Endothelial cell of umbilical vein (primary cell): Measurements from ENCODE around the gene STOM. TPM values are rescaled to one million over a fixed set of nuclear protein-coding genes. Genes with fewer than 3 reads are reported as not detected.

Experiments used
- BruUV-seq: library from RNA; stranded (reverse); fragments of 400-500 nt; replicated peaks from 2 replicates; lab custom pipeline; 2021; lab: Mats Ljungman, UMichigan
- CTCF ChIA-PET: fragments of 300-600, 350-600 bp; sonication (Branson Sonifier 250); formaldehyde crosslinking; loops from one replicate; lab custom pipeline; 2021; ENCODE audit warnings: antibody characterized with exemption, inconsistent platforms; lab: Charles Lee
- POLR2A ChIA-PET: fragments of 300-600, 350-600 bp; sonication (Branson Sonifier 250); formaldehyde crosslinking; loops from one replicate; lab custom pipeline; 2021; ENCODE audit warnings: antibody characterized with exemption, inconsistent platforms; lab: Charles Lee
- DNase-seq: peaks from one replicate; pipeline ENCODE4 v3.0.0-alpha.2; 2011; ENCODE audit warnings: low read depth, low spot score
- FAIRE-seq: peaks from 2 replicates; lab custom pipeline; 2011; peaks lifted over from hg19 to GRCh38; lab: Jason Lieb, UNC
- H2AFZ ChIP-seq: 2 replicates; pipeline ENCODE4 v1.6.0; 2012; ENCODE audit warnings: low read depth, low read length, control low read depth, inconsistent platforms
- H3K27ac ChIP-seq: 2 replicates; pipeline ENCODE4 v1.5.1; 2011; ENCODE audit warnings: low read depth, mild to moderate bottlenecking, control low read depth, low read length, moderate library complexity; ENCODE audit not compliant: insufficient read depth
- H3K27me3 ChIP-seq, 2 experiments: 2 replicates each; pipeline versions ENCODE4 v1.6.0 to v1.6.1; 2011; ENCODE audit warnings: low read length in 2 of 2, mixed read lengths in 1 of 2; ENCODE audit not compliant: control insufficient read depth in 2 of 2, insufficient read depth in 2 of 2
- H3K36me3 ChIP-seq, 2 experiments: 2 replicates in 1 of 2; 3 replicates in 1 of 2; pipeline ENCODE4 v1.5.1; 2011; ENCODE audit warnings: low read length in 2 of 2, mild to moderate bottlenecking in 1 of 2, moderate library complexity in 1 of 2; ENCODE audit not compliant: control insufficient read depth in 2 of 2, insufficient read depth in 2 of 2; ENCODE audit errors: extremely low read depth in 1 of 2
- H3K4me1 ChIP-seq: 3 replicates; pipeline ENCODE4 v1.5.1; 2011; ENCODE audit warnings: mild to moderate bottlenecking, low read length; ENCODE audit not compliant: control insufficient read depth, insufficient read depth; ENCODE audit errors: extremely low read depth
- H3K4me2 ChIP-seq: 2 replicates; pipeline ENCODE4 v1.6.1; 2011; ENCODE audit warnings: low read length, control low read depth, mixed read lengths; ENCODE audit not compliant: insufficient read depth
- H3K4me3 ChIP-seq, 3 experiments: fragments of 200-600 bp in 1 of 3; sonication (generic), shearing (Covaris generic) in 1 of 3; replicated peaks in 1 of 3; 2 replicates each; pipeline ENCODE4 v1.5.1; 2011 to 2016; ENCODE audit warnings: control low read depth in 3 of 3, low read length in 3 of 3, mild to moderate bottlenecking in 2 of 3, inconsistent platforms in 1 of 3, low read depth in 1 of 3, moderate library complexity in 1 of 3; ENCODE audit not compliant: insufficient read depth in 1 of 3
- H3K79me2 ChIP-seq: 2 replicates; pipeline ENCODE4 v1.6.0; 2012; ENCODE audit warnings: low read length, inconsistent platforms; ENCODE audit not compliant: control insufficient read depth, insufficient read depth
- H3K9ac ChIP-seq: replicated peaks from 2 replicates; pipeline ENCODE3; 2011; ENCODE audit warnings: low read length, control low read depth; ENCODE audit not compliant: insufficient read depth; ENCODE audit errors: extremely low read depth
- H3K9me1 ChIP-seq: replicated peaks from 3 replicates; pipeline ENCODE4 v1.6.0; 2011; ENCODE audit warnings: mild to moderate bottlenecking, low read length; ENCODE audit not compliant: control insufficient read depth, insufficient read depth; ENCODE audit errors: extremely low read depth
- H3K9me3 ChIP-seq: replicated peaks from 2 replicates; pipeline ENCODE4 v1.5.1; 2012; ENCODE audit warnings: low read length, inconsistent platforms; ENCODE audit not compliant: control insufficient read depth, insufficient read depth
- H4K20me1 ChIP-seq: replicated peaks from 2 replicates; pipeline ENCODE3; 2011; ENCODE audit warnings: mild to moderate bottlenecking, low read length; ENCODE audit not compliant: control insufficient read depth, insufficient read depth; ENCODE audit errors: extremely low read depth
- EZH2 ChIP-seq: IDR thresholded peaks from 2 replicates; pipeline ENCODE4 v1.6.1; 2012; ENCODE audit warnings: borderline replicate concordance, low read depth, mild to moderate bottlenecking, moderate library complexity, low read length, inconsistent platforms; ENCODE audit not compliant: severe bottlenecking
- FOS ChIP-seq: IDR thresholded peaks from 2 replicates; pipeline ENCODE4 v1.6.1; 2011; ENCODE audit warnings: mild to moderate bottlenecking, low read length, moderate library complexity, borderline replicate concordance; ENCODE audit not compliant: insufficient read depth
- GATA2 ChIP-seq: IDR thresholded peaks from 2 replicates; pipeline ENCODE4 v1.7.0; 2011; ENCODE audit warnings: low read depth, mild to moderate bottlenecking, moderate library complexity, mixed read lengths, low read length; ENCODE audit not compliant: insufficient read length, insufficient read depth
- JUN ChIP-seq: IDR thresholded peaks from 2 replicates; pipeline ENCODE4 v1.6.1; 2011; ENCODE audit warnings: borderline replicate concordance, low read depth; ENCODE audit not compliant: insufficient read length, insufficient read depth
- MAX ChIP-seq: IDR thresholded peaks from 2 replicates; pipeline ENCODE4 v1.6.1; 2011; ENCODE audit not compliant: insufficient read depth, insufficient read length
- MYC ChIP-seq: IDR thresholded peaks from one replicate; pipeline ENCODE4 v1.6.1; 2011; ENCODE audit warnings: mild to moderate bottlenecking, low read depth, low read length
- POLR2A ChIP-seq: IDR thresholded peaks from 2 replicates; pipeline ENCODE4 v1.6.1; 2012; ENCODE audit warnings: low read depth, mild to moderate bottlenecking, control low read depth, low read length
- POLR2AphosphoS5 ChIP-seq: IDR thresholded peaks from 2 replicates; pipeline ENCODE4 v1.6.1; 2012; ENCODE audit warnings: low read depth, mild to moderate bottlenecking, control low read depth, low read length, moderate library complexity; ENCODE audit not compliant: insufficient read depth
- dilution Hi-C: fragments of 300-500 bp; cut with MboI; formaldehyde crosslinking; loops from one replicate; pipeline ENCODE4 v1.15.0; 2019; ENCODE audit warnings: low sequenced_read_pairs; ENCODE audit not compliant: extremely low pct_ligation_motif_present
- intact Hi-C: fragments of 100-400 bp; cut with micrococcal nuclease; formaldehyde crosslinking; loops from one replicate; pipeline ENCODE4 v1.10.0; 2022
- polyA plus RNA-seq, 4 experiments: library from polyadenylated mRNA; depleted of rRNA in 3 of 4; stranded (reverse) in 3 of 4; unstranded in 1 of 4; fragments of >200 nt; gene quantifications; 2 replicates each; pipeline versions ENCODE4 v1.2.1 to v1.2.3, GENCODE V29; 2011 to 2012; ENCODE audit warnings: missing spikeins in 1 of 4
- total RNA-seq: library from RNA; stranded (reverse); gene quantifications from 2 replicates; pipeline ENCODE4 v1.2.3, GENCODE V29; 2021
- TF ChIP-seq, protein P1 (sequence below), 2 donors: IDR thresholded peaks; 1 replicate in 1 of 2; 2 replicates in 1 of 2; pipeline ENCODE4 v1.5.1; 2011; ENCODE audit warnings: low read length in 2 of 2, mild to moderate bottlenecking in 2 of 2, moderate library complexity in 2 of 2, control low read depth in 1 of 2, inconsistent platforms in 1 of 2, low read depth in 1 of 2; ENCODE audit not compliant: insufficient read depth in 1 of 2; ENCODE audit errors: extremely low read depth in 1 of 2

Gene STOM
- total and polyA plus RNA-seq, 2 donors (not counting 3 experiments of a cell fraction or from before 2014, with no cell fraction given), result 153 to 170 TPM

DNA sequence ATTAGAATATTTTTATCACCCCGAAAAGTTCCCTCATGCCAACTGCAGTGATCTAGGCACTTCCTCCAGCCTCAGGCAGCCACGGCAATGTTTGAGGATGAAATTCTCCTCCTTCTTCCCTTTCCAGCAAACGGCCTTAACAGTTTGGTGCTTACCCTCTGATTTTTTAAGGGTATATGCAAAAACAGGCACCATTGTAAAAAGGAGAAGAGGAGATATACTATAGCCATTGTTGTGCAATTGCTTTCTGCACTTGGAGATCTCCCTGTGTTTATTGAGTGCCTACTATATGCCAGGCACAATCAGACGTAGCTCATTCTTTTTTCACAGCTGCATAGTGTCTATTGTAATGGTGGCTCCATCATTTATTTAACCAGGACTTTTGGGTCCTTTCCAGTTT is 72.7 kb downstream of the STOM start:
- H3K27ac ChIP-seq, result no peak overlapping the region
- peaks cover 15% of the 10 kb centered on the region for H3K4me1 ChIP-seq
- H3K4me2 ChIP-seq, result no peak overlapping the region
- H3K9me1 ChIP-seq, result no peaks in the 10 kb centered on the region
- dilution Hi-C loops, result no loop called here
- H3K27me3 ChIP-seq, result no peaks in the 10 kb centered on the region
- DNase-seq (no peak), FAIRE-seq (peak; percentile 38)
- no peaks in the 10 kb centered on the region for H3K9me3 ChIP-seq
- intact Hi-C loops, result no loop called here
- H3K9ac ChIP-seq, result no peak overlapping the region
- no peaks in the 10 kb centered on the region for H4K20me1 ChIP-seq
- no peak overlapping the region for H3K4me3 ChIP-seq
- POLR2A ChIA-PET, result interaction anchor here (1.8 kb wide), 1 partner anchor 10 kb away, joined by 7 read pairs; no protein-coding TSS in a partner anchor
- no peaks in the 10 kb centered on the region for H3K36me3 ChIP-seq
- CTCF ChIA-PET, result interaction anchor here (1.5 to 4.5 kb wide), 4 partner anchors 10 to 84 kb away, joined by 3 to 49 read pairs (median 23); no protein-coding TSS in a partner anchor
- H3K79me2 ChIP-seq, result no peaks in the 10 kb centered on the region
- BruUV-seq, result no TSS peak
- H2AFZ ChIP-seq, result no peak overlapping the region
- TF ChIP-seq EZH2 (no peak), JUN (no peak), POLR2A (no peak), MAX (no peak), MYC (no peak), GATA2 (no peak), FOS (no peak), POLR2AphosphoS5 (no peak)
- TF ChIP-seq, protein P1, sequence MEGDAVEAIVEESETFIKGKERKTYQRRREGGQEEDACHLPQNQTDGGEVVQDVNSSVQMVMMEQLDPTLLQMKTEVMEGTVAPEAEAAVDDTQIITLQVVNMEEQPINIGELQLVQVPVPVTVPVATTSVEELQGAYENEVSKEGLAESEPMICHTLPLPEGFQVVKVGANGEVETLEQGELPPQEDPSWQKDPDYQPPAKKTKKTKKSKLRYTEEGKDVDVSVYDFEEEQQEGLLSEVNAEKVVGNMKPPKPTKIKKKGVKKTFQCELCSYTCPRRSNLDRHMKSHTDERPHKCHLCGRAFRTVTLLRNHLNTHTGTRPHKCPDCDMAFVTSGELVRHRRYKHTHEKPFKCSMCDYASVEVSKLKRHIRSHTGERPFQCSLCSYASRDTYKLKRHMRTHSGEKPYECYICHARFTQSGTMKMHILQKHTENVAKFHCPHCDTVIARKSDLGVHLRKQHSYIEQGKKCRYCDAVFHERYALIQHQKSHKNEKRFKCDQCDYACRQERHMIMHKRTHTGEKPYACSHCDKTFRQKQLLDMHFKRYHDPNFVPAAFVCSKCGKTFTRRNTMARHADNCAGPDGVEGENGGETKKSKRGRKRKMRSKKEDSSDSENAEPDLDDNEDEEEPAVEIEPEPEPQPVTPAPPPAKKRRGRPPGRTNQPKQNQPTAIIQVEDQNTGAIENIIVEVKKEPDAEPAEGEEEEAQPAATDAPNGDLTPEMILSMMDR (IDR thresholded peaks at IDR 0.05; ENCODE audit: extremely low read depth in 1 of 2, insufficient read depth in 1 of 2, low read depth in 1 of 2, low read length in 2 of 2), result no peak
